ACC112 (cell line): ENCODE results near the gene MOGAT2.

Experiments used
- H2AFZ ChIP-seq: fragments of 200-600 bp; sonication (generic); one replicate; pipeline ENCODE4 v1.6.0; 2017; ENCODE audit warnings: antibody characterized with exemption, low read length; ENCODE audit not compliant: unreplicated experiment
- H3K27ac ChIP-seq: fragments of 200-600 bp; sonication (generic); 2 replicates; pipeline ENCODE4 v1.5.1; 2014; ENCODE audit warnings: low read depth, mild to moderate bottlenecking, antibody characterized with exemption, low read length, moderate library complexity
- H3K27me3 ChIP-seq: fragments of 200-600 bp; sonication (generic); 2 replicates; pipeline ENCODE4 v1.6.1; 2014; ENCODE audit warnings: mild to moderate bottlenecking, antibody characterized with exemption, low read length, moderate library complexity, mixed read lengths; ENCODE audit not compliant: insufficient read depth
- H3K36me3 ChIP-seq: fragments of 200-600 bp; sonication (generic); 2 replicates; pipeline ENCODE4 v1.6.1; 2016; ENCODE audit warnings: mild to moderate bottlenecking, antibody characterized with exemption, low read length, moderate library complexity, mixed read lengths; ENCODE audit not compliant: insufficient read depth
- H3K4me1 ChIP-seq: fragments of 200-600 bp; sonication (generic); one replicate; pipeline ENCODE4 v1.6.1; 2016; ENCODE audit warnings: low read length, mixed read lengths; ENCODE audit not compliant: insufficient read depth, unreplicated experiment, control insufficient read depth
- H3K4me3 ChIP-seq: fragments of 200-600 bp; sonication (generic); 2 replicates; pipeline ENCODE4 v1.5.1; 2014; ENCODE audit warnings: mild to moderate bottlenecking, low read depth, low read length
- H3K79me2 ChIP-seq: fragments of 200-600 bp; sonication (generic); one replicate; pipeline ENCODE4 v1.6.0; 2016; ENCODE audit warnings: low read length; ENCODE audit not compliant: control insufficient read depth, unreplicated experiment, insufficient read depth

MOGAT2 gene

DNA sequence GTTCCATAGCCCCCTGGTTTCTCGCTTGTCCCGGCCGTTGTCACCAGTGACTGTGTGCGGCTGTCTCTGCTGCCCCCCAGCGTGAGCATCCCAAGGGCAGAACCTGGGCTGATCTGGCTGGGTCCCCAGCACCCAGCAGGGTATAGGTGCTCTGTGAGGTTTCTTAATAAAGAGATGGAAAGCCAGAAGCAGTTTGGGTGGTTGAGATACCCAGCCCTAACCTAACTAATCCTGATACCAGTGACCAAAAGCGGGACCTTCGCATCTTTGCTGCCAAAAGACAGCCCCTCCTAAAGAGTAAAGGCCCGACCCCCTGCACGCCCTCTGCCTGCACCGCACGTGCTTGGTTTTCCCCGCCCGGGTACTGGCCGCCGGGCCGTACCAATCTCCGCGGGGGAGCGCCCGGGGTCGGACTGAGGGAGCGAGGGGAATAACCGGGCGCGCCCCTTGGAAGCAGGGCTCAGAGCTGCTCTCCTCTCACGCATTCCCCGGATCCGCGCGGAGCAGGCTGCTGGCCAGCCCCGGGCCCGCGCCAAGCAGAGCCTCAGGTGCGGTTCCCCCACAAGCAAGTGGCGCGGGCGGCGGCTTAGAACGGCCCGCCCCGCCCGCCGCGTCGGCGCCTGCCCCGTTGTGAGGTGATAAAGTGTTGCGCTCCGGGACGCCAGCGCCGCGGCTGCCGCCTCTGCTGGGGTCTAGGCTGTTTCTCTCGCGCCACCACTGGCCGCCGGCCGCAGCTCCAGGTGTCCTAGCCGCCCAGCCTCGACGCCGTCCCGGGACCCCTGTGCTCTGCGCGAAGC is 50.7 kb downstream of the MOGAT2 start, which contains the start of gene DGAT2:
DGAT2 (plus strand) TSS at position 667 of the 797 bp plus-strand sequence. CDS start 214 bp downstream, outside the sequence.
- Histone ChIP-seq H3K4me3 (peak within 1 kb of the TSS; percentile 88), H3K4me1 (peaks cover 32% of the 10 kb centered on the region), H3K27ac (peak within 1 kb of the TSS; percentile 67; the same call in 1 of the 2 replicates), H3K79me2 (peaks cover 3% of the 10 kb centered on the region), H2AFZ (peak within 1 kb of the TSS; percentile 72), H3K27me3 (no peaks in the 10 kb centered on the region), H3K36me3 (no peaks in the 10 kb centered on the region)

GRCh38 chr11:75768909-75769771 is 51.5 kb downstream of the MOGAT2 start:
- H2AFZ ChIP-seq, result peak overlapping the region; percentile 36
- no peak overlapping the region for H3K27ac ChIP-seq

DNA sequence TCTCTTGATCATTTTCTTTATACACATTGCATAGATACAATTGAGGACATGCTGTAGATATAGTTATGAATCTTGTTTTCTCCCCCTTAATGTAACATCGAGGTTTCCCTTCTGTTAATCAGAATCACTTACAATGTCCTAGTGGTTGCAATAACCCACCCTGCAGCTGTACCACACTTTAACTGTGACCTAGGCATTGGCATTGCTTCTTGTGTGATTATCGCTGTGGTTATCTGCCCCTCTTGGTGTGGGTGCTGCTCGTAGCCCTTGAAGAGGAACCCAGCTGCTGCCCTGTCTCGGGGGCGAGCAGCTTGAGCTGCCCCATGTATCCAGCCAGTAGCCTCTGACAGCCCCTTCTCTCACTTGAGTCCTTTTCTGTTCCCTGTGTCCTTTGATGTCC is 52.5 kb downstream of the MOGAT2 start:
- H3K4me1 ChIP-seq, result peaks cover 30% of the 10 kb centered on the region
- no peak overlapping the region for H2AFZ ChIP-seq
- H3K36me3 ChIP-seq, result no peaks in the 10 kb centered on the region
- H3K79me2 ChIP-seq, result peaks cover 3% of the 10 kb centered on the region
- no peaks in the 10 kb centered on the region for H3K27me3 ChIP-seq
- no peak overlapping the region for H3K27ac ChIP-seq
- peak overlapping the region; percentile 88; the same call in 1 of the 2 replicates for H3K4me3 ChIP-seq

More at GRCh38 chr11:75768909-75769771, 51.5 kb downstream of the MOGAT2 start:
- no peaks in the 10 kb centered on the region for H3K36me3 ChIP-seq
- H3K4me3 ChIP-seq, result peak overlapping the region; percentile 88
- no peaks in the 10 kb centered on the region for H3K27me3 ChIP-seq
- peaks cover 3% of the 10 kb centered on the region for H3K79me2 ChIP-seq
- H3K4me1 ChIP-seq, result peaks cover 30% of the 10 kb centered on the region

DNA sequence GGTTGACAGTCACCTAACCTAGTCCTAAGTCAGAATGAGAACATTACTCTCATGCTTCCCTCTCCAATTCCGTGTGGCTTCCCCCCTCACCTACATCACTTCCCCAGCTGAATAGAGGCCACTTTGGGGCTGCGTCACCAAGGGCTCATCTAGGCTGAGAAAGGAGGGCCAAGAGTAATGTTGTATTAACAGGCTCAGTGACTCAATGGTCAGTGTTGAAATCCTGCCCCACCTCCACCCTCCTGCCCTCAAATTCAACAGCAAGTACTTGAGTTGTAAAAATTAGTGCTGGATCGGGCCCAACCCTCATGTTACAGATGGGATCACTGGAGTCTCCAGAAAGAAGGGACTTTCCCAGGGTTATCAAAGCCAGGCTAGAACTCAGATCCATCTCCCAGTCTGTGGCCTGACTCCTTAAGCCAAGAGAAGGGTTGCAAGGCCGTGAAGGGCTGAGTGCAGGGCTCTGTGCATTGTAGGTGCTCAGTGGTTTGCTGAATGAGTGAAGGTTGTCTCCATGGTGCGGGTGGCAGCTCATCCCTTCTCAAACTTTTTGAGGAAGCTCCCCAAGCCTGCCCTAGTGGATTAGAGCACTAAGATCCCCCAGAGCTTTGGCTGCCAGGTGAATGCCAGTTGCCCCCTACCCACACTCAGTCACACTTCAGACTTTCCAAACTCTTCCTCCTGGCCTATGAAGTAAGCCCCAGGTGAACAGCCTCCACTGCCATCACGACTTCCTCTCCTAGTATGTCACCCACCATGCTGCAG is 54.2 kb downstream of the MOGAT2 start:
- H3K36me3 ChIP-seq, result no peaks in the 10 kb centered on the region
- H3K27ac ChIP-seq, result peak overlapping the region; percentile 64
- peaks cover 3% of the 10 kb centered on the region for H3K79me2 ChIP-seq
- H2AFZ ChIP-seq, result no peak overlapping the region
- peaks cover 32% of the 10 kb centered on the region for H3K4me1 ChIP-seq
- no peak overlapping the region for H3K4me3 ChIP-seq
- H3K27me3 ChIP-seq, result no peaks in the 10 kb centered on the region

GRCh38 chr11:75773595-75774353 is 56.1 kb downstream of the MOGAT2 start:
- H2AFZ ChIP-seq, result no peak overlapping the region
- peaks cover 44% of the 10 kb centered on the region for H3K4me1 ChIP-seq
- no peak overlapping the region for H3K27ac ChIP-seq

DNA sequence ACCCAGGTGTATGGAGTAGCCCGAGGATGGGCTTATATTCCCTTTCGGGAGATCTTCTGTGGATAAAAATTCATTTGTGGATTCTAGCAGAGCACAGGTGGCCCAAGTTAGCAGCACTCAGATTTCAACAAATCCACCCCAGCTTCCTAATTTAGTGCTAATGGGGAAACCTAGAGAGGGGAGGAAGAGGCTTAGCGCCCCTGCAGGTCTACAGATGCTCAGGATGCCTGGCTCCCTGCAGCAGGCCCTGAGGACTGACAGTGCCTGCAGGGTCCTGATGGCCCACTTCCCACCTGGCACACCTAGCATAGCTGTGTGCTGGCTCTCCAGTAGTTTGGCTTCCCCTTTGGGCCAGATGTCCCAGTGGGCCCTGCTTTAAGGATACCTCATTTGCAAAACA is 57.4 kb downstream of the MOGAT2 start:
- Histone ChIP-seq H3K79me2 (no peaks in the 10 kb centered on the region), H3K36me3 (no peaks in the 10 kb centered on the region), H3K27me3 (no peaks in the 10 kb centered on the region), H2AFZ (no peak overlapping the region), H3K27ac (no peak overlapping the region), H3K4me3 (no peak overlapping the region), H3K4me1 (peaks cover 34% of the 10 kb centered on the region)

More at GRCh38 chr11:75773595-75774353, 56.1 kb downstream of the MOGAT2 start:
- H3K27me3 ChIP-seq, result no peaks in the 10 kb centered on the region
- no peaks in the 10 kb centered on the region for H3K36me3 ChIP-seq
- peaks cover 3% of the 10 kb centered on the region for H3K79me2 ChIP-seq
- no peak overlapping the region for H3K4me3 ChIP-seq

DNA sequence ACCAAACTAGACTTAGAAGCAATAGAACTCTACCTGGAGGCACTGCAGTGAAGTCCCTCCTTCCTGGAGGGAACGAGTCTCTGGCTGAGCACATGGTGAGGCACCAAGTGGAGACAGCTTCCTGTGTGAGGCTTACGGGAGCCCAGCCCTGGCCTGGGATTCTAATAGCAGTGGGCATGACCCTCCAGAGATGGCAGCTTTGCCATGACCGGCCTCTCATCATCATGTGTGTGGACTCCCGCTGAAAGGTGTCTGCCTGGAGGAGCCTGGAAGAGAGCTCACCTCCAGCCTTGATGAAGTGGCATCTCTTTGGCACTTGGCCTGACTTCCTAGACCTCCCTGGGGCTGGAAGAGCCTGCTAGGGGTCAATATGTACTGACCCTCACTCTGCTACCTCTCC is 58.9 kb downstream of the MOGAT2 start:
- H3K27ac ChIP-seq, result no peak overlapping the region
- H3K36me3 ChIP-seq, result no peaks in the 10 kb centered on the region
- H3K4me3 ChIP-seq, result no peak overlapping the region
- H3K79me2 ChIP-seq, result no peaks in the 10 kb centered on the region
- H3K4me1 ChIP-seq, result peaks cover 21% of the 10 kb centered on the region
- no peaks in the 10 kb centered on the region for H3K27me3 ChIP-seq
- H2AFZ ChIP-seq, result no peak overlapping the region

- H3K79me2 ChIP-seq, result no peaks in the 10 kb centered on the region
- no peaks in the 10 kb centered on the region for H3K36me3 ChIP-seq
- no peak overlapping the region for H2AFZ ChIP-seq
- no peak overlapping the region for H3K27ac ChIP-seq
- no peak overlapping the region for H3K4me3 ChIP-seq
- no peaks in the 10 kb centered on the region for H3K27me3 ChIP-seq
- H3K4me1 ChIP-seq, result peaks cover 15% of the 10 kb centered on the region
Observed at GRCh38 chr11:75777461-75778110, 59.9 kb downstream of the MOGAT2 start.

- Histone ChIP-seq H3K36me3 (no peaks in the 10 kb centered on the region), H2AFZ (no peak overlapping the region), H3K27ac (no peak overlapping the region), H3K4me1 (peaks cover 24% of the 10 kb centered on the region), H3K4me3 (no peak overlapping the region), H3K79me2 (no peaks in the 10 kb centered on the region), H3K27me3 (no peaks in the 10 kb centered on the region)
Observed at GRCh38 chr11:75778962-75779361, 61.3 kb downstream of the MOGAT2 start.
